Panc1 (cell line): ENCODE measurements around the gene FGF22. TPM values are rescaled to one million over a fixed set of nuclear protein-coding genes. Genes with fewer than 3 reads are reported as not detected.
"Not testable (repeated sequence)": the region's sequence is repeated elsewhere in the genome, so short reads cannot be mapped to it uniquely, and the experiment has no call there.

Experiments used
- ATAC-seq: fragments of 200-7000 bp; cut with Tn5 transposase; 2 replicates; pipeline ENCODE4 v1.9.1; 2020; ENCODE audit warnings: mild to moderate bottlenecking, moderate library complexity
- BruUV-seq: library from RNA; stranded (reverse); fragments of 400-500 nt; replicated peaks from 2 replicates; lab custom pipeline; 2021; lab: Mats Ljungman, UMichigan
- CTCF ChIA-PET: fragments of 300-600 bp; sonication (Branson Sonifier 250); formaldehyde crosslinking; loops from one replicate; lab custom pipeline; 2022; ENCODE audit warnings: antibody characterized with exemption; lab: Charles Lee
- POLR2A ChIA-PET: fragments of 300-600 bp; sonication (Branson Sonifier 250); formaldehyde crosslinking; loops from one replicate; lab custom pipeline; 2022; ENCODE audit warnings: antibody characterized with exemption; lab: Charles Lee
- DNase-seq: peaks from one replicate; pipeline ENCODE4 v3.0.0-alpha.2; 2010; ENCODE audit warnings: low read depth, low spot score
- H3K27ac ChIP-seq: 2 replicates; pipeline ENCODE4 v1.5.1; 2011; ENCODE audit warnings: mild to moderate bottlenecking, low read length, inconsistent platforms
- H3K27me3 ChIP-seq: fragments of 200-500 bp; sonication (Bioruptor generic); 2 replicates; pipeline ENCODE4 v1.6.0; 2014; ENCODE audit warnings: low read length, inconsistent platforms; ENCODE audit not compliant: control insufficient read depth, insufficient read depth
- H3K36me3 ChIP-seq: fragments of 200-500 bp; sonication (Bioruptor generic); 2 replicates; pipeline ENCODE4 v1.5.1; 2014; ENCODE audit warnings: inconsistent platforms, mild to moderate bottlenecking, low read length, moderate library complexity; ENCODE audit not compliant: control insufficient read depth, insufficient read depth
- H3K4me1 ChIP-seq: 2 replicates; pipeline ENCODE4 v1.5.1; 2011; ENCODE audit warnings: inconsistent platforms, mild to moderate bottlenecking, low read length, moderate library complexity; ENCODE audit not compliant: control insufficient read depth, insufficient read depth
- H3K4me3 ChIP-seq, 2 experiments: 2 replicates each; pipeline ENCODE4 v1.5.1; 2011 to 2012; ENCODE audit warnings: low read depth in 2 of 2, low read length in 2 of 2, mild to moderate bottlenecking in 2 of 2, inconsistent platforms in 1 of 2, moderate library complexity in 1 of 2
- H3K9me3 ChIP-seq: fragments of 200-500 bp; sonication (Bioruptor generic); 2 replicates; pipeline ENCODE4 v1.5.1; 2014; ENCODE audit warnings: low read depth, mild to moderate bottlenecking, inconsistent platforms, low read length, moderate library complexity; ENCODE audit not compliant: control insufficient read depth, insufficient read depth
- CTCF ChIP-seq: fragments of 450-650 bp; IDR thresholded peaks from 2 replicates; pipeline ENCODE4 v1.5.1; 2017; ENCODE audit warnings: mild to moderate bottlenecking
- POLR2AphosphoS5 ChIP-seq: IDR thresholded peaks from 2 replicates; pipeline ENCODE4 v1.6.1; 2012; ENCODE audit warnings: mild to moderate bottlenecking, low read depth, low read length, moderate library complexity
- SIN3A ChIP-seq: IDR thresholded peaks from 2 replicates; pipeline ENCODE4 v1.6.1; 2012; ENCODE audit warnings: low read depth, mild to moderate bottlenecking, low read length, moderate library complexity, borderline replicate concordance; ENCODE audit not compliant: insufficient read depth
- TCF7L2 ChIP-seq: IDR thresholded peaks from 2 replicates; pipeline ENCODE4 v1.6.1; 2011; ENCODE audit warnings: mild to moderate bottlenecking, low read depth, low read length, inconsistent platforms
- in situ Hi-C: cut with HindIII; loops from 2 replicates; pipeline ENCODE4 v1.10.0; 2016; ENCODE audit warnings: low sequenced_read_pairs, low pct_unique_long_range_greater_than_20kb
- intact Hi-C: fragments of 100-400 bp; cut with micrococcal nuclease; formaldehyde crosslinking; loops from one replicate; pipeline ENCODE4 v1.10.0; 2022; ENCODE audit not compliant: unreplicated experiment
- total RNA-seq: library from RNA; stranded (reverse); gene quantifications from one replicate; pipeline ENCODE4 v1.2.1, GENCODE V29; 2021; ENCODE audit not compliant: unreplicated experiment
- TF ChIP-seq, protein P1 (sequence below), 2 experiments: IDR thresholded peaks; 2 replicates each; pipeline ENCODE4 v1.6.1; 2011 to 2012; ENCODE audit warnings: low read depth in 2 of 2, control low read depth in 1 of 2, low read length in 1 of 2, mild to moderate bottlenecking in 1 of 2, moderate library complexity in 1 of 2; ENCODE audit not compliant: insufficient read depth in 1 of 2

Gene FGF22
- total RNA-seq, 1 experiment from 2014 or later = 0.72 TPM

DNA sequence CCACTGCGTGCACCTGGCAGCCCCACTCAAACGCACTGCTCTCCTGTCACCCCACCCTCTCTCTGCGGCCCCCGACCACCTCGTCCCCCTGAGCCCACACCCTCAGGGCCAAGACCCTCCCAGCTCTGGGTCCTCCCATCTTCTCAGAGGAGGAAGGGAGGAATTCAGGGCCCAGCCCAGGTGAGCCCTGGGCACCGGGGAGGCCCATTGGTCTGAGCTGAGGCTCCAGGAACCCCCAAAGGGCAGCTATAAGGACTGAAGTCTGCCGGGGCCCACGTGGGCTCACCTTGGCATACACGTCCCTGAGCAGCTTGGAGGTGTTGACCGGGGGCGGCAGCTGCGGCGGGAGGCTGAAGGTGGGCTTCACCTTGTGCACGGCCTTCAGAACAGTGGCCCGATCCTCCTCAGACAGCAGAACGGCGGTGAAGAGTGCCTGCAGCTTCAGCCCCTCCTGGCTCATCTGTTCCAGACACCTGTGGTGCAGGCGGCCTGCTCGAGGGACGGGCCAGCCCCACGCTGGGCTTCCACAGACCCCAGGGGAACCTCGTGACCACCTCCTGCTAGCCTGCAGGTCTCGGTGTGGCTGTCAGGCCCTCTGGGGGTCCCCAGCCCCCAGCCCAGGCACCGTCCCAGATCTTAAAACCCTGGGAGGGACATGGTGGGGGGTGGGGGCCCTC lies 15.1 kb upstream of the FGF22 start:
- no peaks in the 10 kb centered on the region for H3K9me3 ChIP-seq
- intact Hi-C loops (no loop called here), in situ Hi-C loops (no loop called here)
- BruUV-seq = no TSS peak
- ChIA-PET POLR2A (interaction anchor here (0.6 kb wide), 1 partner anchor 141 kb away, joined by 4 read pairs; no protein-coding TSS in a partner anchor), CTCF (no interaction called here)
- H3K36me3 ChIP-seq = 0 out of 2 replicates have a peak, but pooled peaks cover 3% of the 10 kb centered on the region
- no peak for DNase-seq
- no peaks in the 10 kb centered on the region; the same call in 1 of the 2 replicates for H3K4me1 ChIP-seq
- ATAC-seq = no peak; the same call in 1 of the 2 replicates
- H3K27ac ChIP-seq = no peak overlapping the region
- H3K27me3 ChIP-seq = no peaks in the 10 kb centered on the region
- no peak overlapping the region for H3K4me3 ChIP-seq
- TF ChIP-seq, protein P1, sequence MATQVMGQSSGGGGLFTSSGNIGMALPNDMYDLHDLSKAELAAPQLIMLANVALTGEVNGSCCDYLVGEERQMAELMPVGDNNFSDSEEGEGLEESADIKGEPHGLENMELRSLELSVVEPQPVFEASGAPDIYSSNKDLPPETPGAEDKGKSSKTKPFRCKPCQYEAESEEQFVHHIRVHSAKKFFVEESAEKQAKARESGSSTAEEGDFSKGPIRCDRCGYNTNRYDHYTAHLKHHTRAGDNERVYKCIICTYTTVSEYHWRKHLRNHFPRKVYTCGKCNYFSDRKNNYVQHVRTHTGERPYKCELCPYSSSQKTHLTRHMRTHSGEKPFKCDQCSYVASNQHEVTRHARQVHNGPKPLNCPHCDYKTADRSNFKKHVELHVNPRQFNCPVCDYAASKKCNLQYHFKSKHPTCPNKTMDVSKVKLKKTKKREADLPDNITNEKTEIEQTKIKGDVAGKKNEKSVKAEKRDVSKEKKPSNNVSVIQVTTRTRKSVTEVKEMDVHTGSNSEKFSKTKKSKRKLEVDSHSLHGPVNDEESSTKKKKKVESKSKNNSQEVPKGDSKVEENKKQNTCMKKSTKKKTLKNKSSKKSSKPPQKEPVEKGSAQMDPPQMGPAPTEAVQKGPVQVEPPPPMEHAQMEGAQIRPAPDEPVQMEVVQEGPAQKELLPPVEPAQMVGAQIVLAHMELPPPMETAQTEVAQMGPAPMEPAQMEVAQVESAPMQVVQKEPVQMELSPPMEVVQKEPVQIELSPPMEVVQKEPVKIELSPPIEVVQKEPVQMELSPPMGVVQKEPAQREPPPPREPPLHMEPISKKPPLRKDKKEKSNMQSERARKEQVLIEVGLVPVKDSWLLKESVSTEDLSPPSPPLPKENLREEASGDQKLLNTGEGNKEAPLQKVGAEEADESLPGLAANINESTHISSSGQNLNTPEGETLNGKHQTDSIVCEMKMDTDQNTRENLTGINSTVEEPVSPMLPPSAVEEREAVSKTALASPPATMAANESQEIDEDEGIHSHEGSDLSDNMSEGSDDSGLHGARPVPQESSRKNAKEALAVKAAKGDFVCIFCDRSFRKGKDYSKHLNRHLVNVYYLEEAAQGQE (IDR thresholded peaks at IDR 0.05; ENCODE audit: insufficient read depth in 1 of 2, low read depth in 2 of 2, low read length in 1 of 2) = no peak
- TF ChIP-seq POLR2AphosphoS5 = no peak
- no peak for TF ChIP-seq TCF7L2
- no peak for TF ChIP-seq CTCF
- TF ChIP-seq SIN3A = no peak

GRCh38 chr19:625257-625656 lies 14.4 kb upstream of the FGF22 start:
- TF ChIP-seq, protein P1 (IDR thresholded peaks at IDR 0.05; ENCODE audit: insufficient read depth in 1 of 2, low read depth in 2 of 2, low read length in 1 of 2) = no peak
- TF ChIP-seq CTCF (no peak), TCF7L2 (no peak), POLR2AphosphoS5 (no peak), SIN3A (no peak)

DNA sequence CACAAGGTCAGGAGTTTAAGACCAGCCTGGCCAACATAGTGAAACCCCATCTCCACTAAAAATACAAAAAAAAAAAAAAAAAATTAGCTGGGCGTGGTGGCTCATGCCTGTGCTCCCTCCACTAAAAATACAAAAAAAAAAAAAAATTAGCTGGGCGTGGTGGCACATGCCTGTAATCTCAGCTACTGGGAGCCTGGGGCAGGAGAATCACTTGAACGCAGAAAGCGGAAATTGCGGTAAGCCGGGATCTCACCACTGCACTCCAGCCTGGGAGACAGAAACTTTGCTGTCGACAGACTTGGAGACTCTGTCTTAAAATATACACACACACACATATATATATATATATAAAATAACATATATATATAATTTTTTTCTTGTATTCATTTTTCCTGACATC lies 13.1 kb upstream of the FGF22 start:
- in situ Hi-C loops, H3K9me3 ChIP-seq, intact Hi-C loops, DNase-seq, POLR2A ChIA-PET, CTCF ChIA-PET, H3K4me1 ChIP-seq, H3K27ac ChIP-seq, BruUV-seq, H3K36me3 ChIP-seq, ATAC-seq, H3K27me3 ChIP-seq, H3K4me3 ChIP-seq: not testable (repeated sequence)

More at GRCh38 chr19:625257-625656, 14.4 kb upstream of the FGF22 start:
- Histone ChIP-seq H3K4me3 (no peak overlapping the region), H3K36me3 (0 out of 2 replicates have a peak, but pooled peaks cover 3% of the 10 kb centered on the region), H3K4me1 (no peaks in the 10 kb centered on the region; the same call in 1 of the 2 replicates), H3K27ac (no peak overlapping the region), H3K27me3 (no peaks in the 10 kb centered on the region), H3K9me3 (no peaks in the 10 kb centered on the region)
- CTCF ChIA-PET = no interaction called here
- no peak for ATAC-seq
- DNase-seq = no peak
- BruUV-seq = no TSS peak
- POLR2A ChIA-PET = no interaction called here
- intact Hi-C loops = no loop called here
- in situ Hi-C loops = no loop called here
